GM12878 (cell line): Measurements from ENCODE around the gene SYK. TPM values are rescaled to one million over a fixed set of nuclear protein-coding genes. Genes with fewer than 3 reads are reported as not detected.
A peak's percentile ranks its signal among the peaks of the same experiment; 100 is the strongest.

Experiments
- ATAC-seq: fragments of 200-7000 bp; cut with Tn5 transposase; 3 replicates; pipeline ENCODE4 v1.9.1; 2020; ENCODE audit warnings: mild to moderate bottlenecking, moderate library complexity
- BruUV-seq: library from RNA; stranded (reverse); fragments of 400-500 nt; replicated peaks from 2 replicates; lab custom pipeline; 2021; lab: Mats Ljungman, UMichigan
- CTCF ChIA-PET: fragments of 300-600 bp; sonication (Branson Sonifier 250); formaldehyde crosslinking; extraction: SDS; loops from one replicate; lab custom pipeline; 2021; ENCODE audit warnings: inconsistent platforms; lab: Yijun Ruan, JAX
- POLR2A ChIA-PET: fragments of 350-600 bp; formaldehyde crosslinking; extraction: SDS; loops from one replicate; lab custom pipeline; 2021; ENCODE audit warnings: inconsistent platforms; lab: Charles Lee
- RAD21 ChIA-PET: fragments of 300-600 bp; sonication (Branson Sonifier 250); formaldehyde crosslinking; loops from one replicate; lab custom pipeline; 2023; ENCODE audit warnings: antibody characterized with exemption; ENCODE audit not compliant: unreplicated experiment; lab: Charles Lee
- SMC1A ChIA-PET: fragments of 300-600 bp; sonication (Branson Sonifier 250); formaldehyde crosslinking; loops from one replicate; lab custom pipeline; 2023; ENCODE audit not compliant: unreplicated experiment, uncharacterized antibody; lab: Charles Lee
- DNase-seq: peaks from one replicate; pipeline ENCODE4 v3.0.0-alpha.2; 2011; ENCODE audit warnings: low read depth, low spot score
- FAIRE-seq: peaks from 3 replicates; lab custom pipeline; 2011; peaks lifted over from hg19 to GRCh38; lab: Jason Lieb, UNC
- H2AFZ ChIP-seq: 2 replicates; pipeline ENCODE4 v1.6.0; 2011; ENCODE audit warnings: low read depth, low read length, control low read depth; ENCODE audit not compliant: control insufficient read depth
- H3K27ac ChIP-seq: 2 replicates; pipeline ENCODE4 v1.5.1; 2011; ENCODE audit warnings: control low read depth; ENCODE audit not compliant: control insufficient read depth, insufficient read depth
- H3K27me3 ChIP-seq, 2 experiments: replicated peaks in 1 of 2; 2 replicates each; pipeline versions ENCODE4 v1.6.0 to v1.6.1; 2011; ENCODE audit warnings: low read length in 1 of 2; ENCODE audit not compliant: control insufficient read depth in 2 of 2, insufficient read depth in 2 of 2
- H3K36me3 ChIP-seq, 2 experiments: 2 replicates each; pipeline ENCODE4 v1.5.1; 2011; ENCODE audit warnings: low read length in 1 of 2; ENCODE audit not compliant: control insufficient read depth in 2 of 2, insufficient read depth in 2 of 2
- H3K4me1 ChIP-seq: 2 replicates; pipeline ENCODE4 v1.6.1; 2011; ENCODE audit warnings: mild to moderate bottlenecking, low read length, moderate library complexity, mixed read lengths; ENCODE audit not compliant: control insufficient read depth, insufficient read depth
- H3K4me2 ChIP-seq: 2 replicates; pipeline ENCODE4 v1.6.0; 2011; ENCODE audit warnings: control low read depth; ENCODE audit not compliant: control insufficient read depth, insufficient read depth
- H3K4me3 ChIP-seq: fragments of 200-600 bp; sonication (generic); 2 replicates; pipeline ENCODE4 v1.5.1; 2016
- H3K79me2 ChIP-seq: 2 replicates; pipeline ENCODE4 v1.6.0; 2011; ENCODE audit warnings: low read length; ENCODE audit not compliant: control insufficient read depth, insufficient read depth
- H3K9ac ChIP-seq: 2 replicates; pipeline ENCODE4 v1.8.0; 2011; ENCODE audit warnings: low read length, control low read depth, mixed read lengths; ENCODE audit not compliant: control insufficient read depth, insufficient read depth
- H3K9me3 ChIP-seq: replicated peaks from 3 replicates; pipeline ENCODE4 v1.5.1; 2011; ENCODE audit warnings: mild to moderate bottlenecking, low read length; ENCODE audit not compliant: control insufficient read depth, insufficient read depth
- H4K20me1 ChIP-seq: 2 replicates; pipeline ENCODE4 v1.6.0; 2011; ENCODE audit not compliant: control insufficient read depth, insufficient read depth
- BCLAF1 ChIP-seq: fragments of 450-650 bp; IDR thresholded peaks from 2 replicates; pipeline ENCODE4 v1.6.1; 2017; ENCODE audit warnings: antibody characterized with exemption, mild to moderate bottlenecking, moderate library complexity
- HDGF ChIP-seq: fragments of 450-650 bp; IDR thresholded peaks from 2 replicates; pipeline ENCODE4 v1.6.1; 2016; ENCODE audit warnings: antibody characterized with exemption
- IRF4 ChIP-seq: IDR thresholded peaks from 2 replicates; pipeline ENCODE4 v1.6.1; 2011; ENCODE audit warnings: low read depth, low read length
- JUNB ChIP-seq: IDR thresholded peaks from 2 replicates; pipeline ENCODE4 v1.6.1; 2016; ENCODE audit warnings: antibody characterized with exemption, mild to moderate bottlenecking
- JUND ChIP-seq: IDR thresholded peaks from 2 replicates; pipeline ENCODE4 v1.6.1; 2012; ENCODE audit warnings: low read depth, mild to moderate bottlenecking, low read length, improper control_type of control experiment, moderate library complexity
- MEF2A ChIP-seq: IDR thresholded peaks from 2 replicates; pipeline ENCODE4 v1.6.1; 2011; ENCODE audit warnings: low read depth, mild to moderate bottlenecking, low read length, moderate library complexity; ENCODE audit not compliant: insufficient read depth
- RCOR1 ChIP-seq: conservative IDR thresholded peaks from 2 replicates; pipeline ENCODE4 v1.6.1; 2012; ENCODE audit warnings: low read depth, low read length, improper control_type of control experiment
- RUNX3 ChIP-seq: IDR thresholded peaks from 2 replicates; pipeline ENCODE4 v1.6.1; 2012; ENCODE audit warnings: low read length, inconsistent platforms
- SPI1 ChIP-seq: IDR thresholded peaks from 2 replicates; pipeline ENCODE4 v1.6.1; 2011; ENCODE audit warnings: low read depth, mild to moderate bottlenecking, low read length, moderate library complexity, borderline replicate concordance; ENCODE audit not compliant: insufficient read depth
- TAF1 ChIP-seq: IDR thresholded peaks from 2 replicates; pipeline ENCODE4 v1.6.1; 2011; ENCODE audit warnings: mild to moderate bottlenecking, low read depth, low read length, borderline replicate concordance
- ZBTB11 ChIP-seq: fragments of 450-650 bp; formaldehyde crosslinking; IDR thresholded peaks from 2 replicates; pipeline ENCODE4 v1.5.0; 2022; ENCODE audit warnings: mild to moderate bottlenecking, missing genetic modification characterization
- WGBS: methylation state at CpG from one replicate; pipeline ENCODE4 v1.1.6; 2016; ENCODE audit warnings: low lambda C conversion rate; ENCODE audit not compliant: insufficient replicate concordance, insufficient coverage; ENCODE audit errors: missing lambda C conversion rate; 5-methylcytosine and 5-hydroxymethylcytosine counted together
- in situ Hi-C: fragments of 300-500 bp; cut with MboI; formaldehyde crosslinking; loops from 9 replicates; pipeline ENCODE4 v1.14.3; 2018; ENCODE audit warnings: mixed read lengths
- intact Hi-C: fragments of 100-400 bp; cut with micrococcal nuclease; formaldehyde crosslinking; loops from one replicate; pipeline ENCODE4 v1.14.2; 2022; ENCODE audit not compliant: unreplicated experiment
- polyA plus RNA-seq, 11 experiments: library from polyadenylated mRNA; depleted of rRNA in 4 of 11; unstranded in 6 of 11; stranded (reverse) in 5 of 11; fragments of >200 nt; fragmentation: Nextera tagmentation in 4 of 11; fragmentation: Illumina TruSeq in 1 of 11; extraction: Ambion mirVana in 4 of 11; extraction: Trizol in 1 of 11; gene quantifications; 1 replicate in 1 of 11; 2 replicates in 10 of 11; pipeline versions ENCODE4 v1.2.1 to v1.2.3, GENCODE V29; 2011 to 2016; ENCODE audit warnings: inconsistent platforms in 2 of 11, missing spikeins in 2 of 11, low read depth in 1 of 11
- total RNA-seq, 4 experiments: library from RNA; depleted of rRNA in 3 of 4; stranded (reverse); fragments of >200 nt in 3 of 4; fragmentation: Illumina TruSeq in 1 of 4; extraction: Trizol in 1 of 4; gene quantifications; 2 replicates each; pipeline versions ENCODE4 v1.2.1 to v1.2.3, GENCODE V29; 2013 to 2021

The SYK gene
- total and polyA plus RNA-seq, 10 of the 15 experiments (the other 5 are each of a cell fraction or from before 2014, with no cell fraction given), result 6.5 to 135 (median 68.8) TPM

GRCh38 chr9:90775657-90776056 lies 26.0 kb upstream of the SYK start:
- TF ChIP-seq RUNX3, result peak; percentile 39; the same call in 1 of the 2 replicates
- no peak for TF ChIP-seq IRF4
- Histone ChIP-seq H3K9me3 (no peaks in the 10 kb centered on the region), H2AFZ (no peak overlapping the region), H3K4me1 (peaks cover 25% of the 10 kb centered on the region), H3K4me2 (no peak overlapping the region), H3K27ac (no peak overlapping the region), H3K4me3 (no peak overlapping the region), H3K9ac (no peak overlapping the region), H3K36me3 (no peaks in the 10 kb centered on the region), H3K79me2 (no peaks in the 10 kb centered on the region), H4K20me1 (no peaks in the 10 kb centered on the region), H3K27me3 (no peaks in the 10 kb centered on the region)
- FAIRE-seq (no peak), ATAC-seq (peak; percentile 72), DNase-seq (no peak)
- no TSS peak for BruUV-seq
- ChIA-PET SMC1A (interaction anchor here (1.1 kb wide), 1 partner anchor 62 kb away, joined by 4 read pairs; no protein-coding TSS in a partner anchor), POLR2A (no interaction called here), CTCF (interaction anchor here (0.6 to 1.2 kb wide), 2 partner anchors 63 to 103 kb away, joined by 3 read pairs; no protein-coding TSS in a partner anchor), RAD21 (interaction anchor here (1.7 kb wide), 1 partner anchor 94 kb away, joined by 8 read pairs; no protein-coding TSS in a partner anchor)
- intact Hi-C loops (loop anchor here (2.0 kb wide), 1 partner anchor 27 kb away; no protein-coding TSS in a partner anchor), in situ Hi-C loops (no loop called here)
- 29% methylated on average over 3 of the region's 3 CpGs for WGBS

- CTCF ChIA-PET, result interaction anchor here (0.7 kb wide), 1 partner anchor 17 kb away, joined by 3 read pairs; no protein-coding TSS in a partner anchor
- Histone ChIP-seq H3K36me3 (no peaks in the 10 kb centered on the region), H3K4me2 (no peak overlapping the region), H3K4me1 (peaks cover 16% of the 10 kb centered on the region), H2AFZ (no peak overlapping the region), H3K4me3 (no peak overlapping the region), H3K27me3 (no peaks in the 10 kb centered on the region), H3K9me3 (no peaks in the 10 kb centered on the region), H3K27ac (no peak overlapping the region), H3K79me2 (no peaks in the 10 kb centered on the region), H4K20me1 (no peaks in the 10 kb centered on the region), H3K9ac (no peak overlapping the region)
- RAD21 ChIA-PET, result no interaction called here
- BruUV-seq, result no TSS peak
- SMC1A ChIA-PET, result no interaction called here
- 53% methylated on average over 2 of the region's 2 CpGs for WGBS
- POLR2A ChIA-PET, result no interaction called here
- no peak for FAIRE-seq
- DNase-seq, result no peak
- ATAC-seq, result no peak
- intact Hi-C loops, result no loop called here
- in situ Hi-C loops, result no loop called here
- TF ChIP-seq JUNB (no peak), SPI1 (no peak), RCOR1 (no peak), MEF2A (no peak), HDGF (no peak), BCLAF1 (no peak), ZBTB11 (CRISPR knock-in tag) (no peak), TAF1 (no peak), JUND (no peak)
These were observed 22.9 kb upstream of the SYK start for GRCh38 chr9:90778746-90779145.
